Measurements from ENCODE around the gene MRPL54. TPM values are rescaled to one million over a fixed set of nuclear protein-coding genes. Genes with fewer than 3 reads are reported as not detected.

The MRPL54 gene
- total RNA-seq, 1 donor from 2014 or later, result 52.4 TPM

- no peaks in the 10 kb centered on the region for H3K4me1 Mint-ChIP-seq (ENCODE audit: low read depth)
- H3K9me3 Mint-ChIP-seq (ENCODE audit: low read depth), result no peaks in the 10 kb centered on the region
- no peak overlapping the region for H3K27ac Mint-ChIP-seq (ENCODE audit: unreplicated experiment)
- H3K36me3 Mint-ChIP-seq (ENCODE audit: low read depth), result no peaks in the 10 kb centered on the region
- no peak for DNase-seq (ENCODE audit: low spot score)
- H3K27me3 Mint-ChIP-seq (ENCODE audit: low read depth), result no peaks in the 10 kb centered on the region
- no peak for TF ChIP-seq CTCF (IDR thresholded peaks at IDR 0.05)
- no peak overlapping the region for H3K4me3 Mint-ChIP-seq (ENCODE audit: unreplicated experiment)
Observed at GRCh38 chr19:3743486-3743885, 19.0 kb upstream of the MRPL54 start.

- Mint-ChIP-seq H3K9me3 (ENCODE audit: low read depth) (no peaks in the 10 kb centered on the region), H3K27ac (ENCODE audit: unreplicated experiment) (no peak overlapping the region), H3K27me3 (ENCODE audit: low read depth) (no peaks in the 10 kb centered on the region), H3K4me3 (ENCODE audit: unreplicated experiment) (no peak overlapping the region), H3K4me1 (ENCODE audit: low read depth) (no peaks in the 10 kb centered on the region), H3K36me3 (ENCODE audit: low read depth) (peaks cover 7% of the 10 kb centered on the region)
- no peak for DNase-seq (ENCODE audit: low spot score)
- no peak for TF ChIP-seq CTCF (IDR thresholded peaks at IDR 0.05)
Observed at GRCh38 chr19:3745363-3746045, 17.0 kb upstream of the MRPL54 start.

GRCh38 chr19:3746371-3747056, 16.0 kb upstream of the MRPL54 start:
- Mint-ChIP-seq H3K4me3 (ENCODE audit: unreplicated experiment) (no peak overlapping the region), H3K27me3 (ENCODE audit: low read depth) (no peaks in the 10 kb centered on the region), H3K36me3 (ENCODE audit: low read depth) (peaks cover 9% of the 10 kb centered on the region), H3K4me1 (ENCODE audit: low read depth) (no peaks in the 10 kb centered on the region), H3K27ac (ENCODE audit: unreplicated experiment) (no peak overlapping the region), H3K9me3 (ENCODE audit: low read depth) (no peaks in the 10 kb centered on the region)
- no peak for TF ChIP-seq CTCF (IDR thresholded peaks at IDR 0.05)
- DNase-seq (ENCODE audit: low spot score), result no peak

- no peak overlapping the region for H3K27ac Mint-ChIP-seq (ENCODE audit: unreplicated experiment)
- H3K36me3 Mint-ChIP-seq (ENCODE audit: low read depth), result peaks cover 14% of the 10 kb centered on the region
Observed at GRCh38 chr19:3748965-3749364, 13.5 kb upstream of the MRPL54 start.

GRCh38 chr19:3750211-3750610, 12.3 kb upstream of the MRPL54 start:
- Mint-ChIP-seq H3K4me1 (ENCODE audit: low read depth) (no peaks in the 10 kb centered on the region), H3K27me3 (ENCODE audit: low read depth) (no peaks in the 10 kb centered on the region), H3K4me3 (ENCODE audit: unreplicated experiment) (no peak overlapping the region), H3K27ac (ENCODE audit: unreplicated experiment) (no peak overlapping the region), H3K36me3 (ENCODE audit: low read depth) (peaks cover 16% of the 10 kb centered on the region), H3K9me3 (ENCODE audit: low read depth) (no peaks in the 10 kb centered on the region)
- TF ChIP-seq CTCF (IDR thresholded peaks at IDR 0.05), result no peak
- DNase-seq (ENCODE audit: low spot score), result no peak

More at GRCh38 chr19:3748965-3749364, 13.5 kb upstream of the MRPL54 start:
- Mint-ChIP-seq H3K27me3 (ENCODE audit: low read depth) (no peaks in the 10 kb centered on the region), H3K9me3 (ENCODE audit: low read depth) (no peaks in the 10 kb centered on the region), H3K4me1 (ENCODE audit: low read depth) (no peaks in the 10 kb centered on the region), H3K4me3 (ENCODE audit: unreplicated experiment) (no peak overlapping the region)
- no peak for DNase-seq (ENCODE audit: low spot score)
- no peak for TF ChIP-seq CTCF (IDR thresholded peaks at IDR 0.05)
